SIG-M5 (cell line): ENCODE results near the gene PPP1R3F.

ENCODE experiments used
- DNase-seq: peaks from one replicate; lab custom pipeline; 2025; lab: John Stamatoyannopoulos, UW

Gene PPP1R3F

GRCh38 chrX:49249616-49250015 is 20.0 kb upstream of the PPP1R3F start:
- DNase-seq: no peak

- DNase-seq: no peak
Observed at GRCh38 chrX:49250066-49250465, 19.5 kb upstream of the PPP1R3F start.

GRCh38 chrX:49250578-49250977 is 19.0 kb upstream of the PPP1R3F start:
- DNase-seq: no peak

- DNase-seq: no peak
Observed at GRCh38 chrX:49251325-49251724, 18.3 kb upstream of the PPP1R3F start.

- DNase-seq: no peak
Observed at GRCh38 chrX:49254639-49255038, 15.0 kb upstream of the PPP1R3F start.

GRCh38 chrX:49256268-49256995 is 13.2 kb upstream of the PPP1R3F start:
- DNase-seq: no peak

- DNase-seq: no peak
Observed at GRCh38 chrX:49257074-49257790, 12.4 kb upstream of the PPP1R3F start.

- DNase-seq: no peak
Observed at GRCh38 chrX:49257846-49258748, 11.5 kb upstream of the PPP1R3F start.

GRCh38 chrX:49258749-49259124 is 10.9 kb upstream of the PPP1R3F start:
- no peak for DNase-seq

- no peak for DNase-seq
Observed at GRCh38 chrX:49260221-49260985, 9.2 kb upstream of the PPP1R3F start.

GRCh38 chrX:49262603-49263002 is 7.0 kb upstream of the PPP1R3F start:
- no peak for DNase-seq

GRCh38 chrX:49263631-49264030 is 6.0 kb upstream of the PPP1R3F start:
- DNase-seq: no peak

- DNase-seq: no peak
Observed at GRCh38 chrX:49264460-49264859, 5.1 kb upstream of the PPP1R3F start, which contains the start of gene FOXP3. Gene FOXP3, minus strand, starts transcription at chrX:49264710. Its CDS starts 6,205 bp downstream, at chrX:49258505.

GRCh38 chrX:49266523-49267445 is 2.8 kb upstream of the PPP1R3F start:
- no peak for DNase-seq

- no peak for DNase-seq
Observed at GRCh38 chrX:49268702-49269009, 937 bp upstream of the PPP1R3F start.

- peak; percentile 88 for DNase-seq
Observed at GRCh38 chrX:49269010-49269766, 405 bp upstream of the PPP1R3F start.

GRCh38 chrX:49270249-49270921 is 792 bp downstream of the PPP1R3F start:
- no peak for DNase-seq

- DNase-seq: no peak
Observed at GRCh38 chrX:49271341-49271740, 1.7 kb downstream of the PPP1R3F start.

- no peak for DNase-seq
Observed at GRCh38 chrX:49272421-49272820, 2.8 kb downstream of the PPP1R3F start.
